Muscle of leg (tissue), 11 donors: ENCODE measurements around the gene SSUH2. TPM values are rescaled to one million over a fixed set of nuclear protein-coding genes. Genes with fewer than 3 reads are reported as not detected.
"Not testable (repeated sequence)": the region's sequence is repeated elsewhere in the genome, so short reads cannot be mapped to it uniquely, and the experiment has no call there.

Experiments
- DNase-seq: peaks from one replicate; pipeline ENCODE4 v3.0.0; 2013
- H3K27ac ChIP-seq: one replicate; pipeline ENCODE4 v1.5.1; 2013; ENCODE audit warnings: mild to moderate bottlenecking, low read length, control low read depth
- H3K27me3 ChIP-seq: one replicate; pipeline ENCODE4 v1.6.1; 2013; ENCODE audit warnings: low read length; ENCODE audit not compliant: control insufficient read depth, insufficient read depth
- H3K36me3 ChIP-seq: one replicate; pipeline ENCODE4 v1.6.1; 2013; ENCODE audit warnings: low read length; ENCODE audit not compliant: control insufficient read depth, insufficient read depth
- H3K4me1 ChIP-seq: one replicate; pipeline ENCODE4 v1.6.1; 2013; ENCODE audit warnings: low read length; ENCODE audit not compliant: control insufficient read depth, insufficient read depth
- H3K4me3 ChIP-seq: one replicate; pipeline ENCODE4 v1.5.1; 2013; ENCODE audit warnings: low read length, control low read depth
- H3K9me3 ChIP-seq: replicated peaks from 2 replicates; pipeline ENCODE4 v1.6.1; 2013; ENCODE audit warnings: low read depth, low read length; ENCODE audit not compliant: control insufficient read depth
- WGBS: methylation state at CpG from one replicate; pipeline ENCODE4 v1.1.5; 2013; ENCODE audit warnings: missing lambda C conversion rate; ENCODE audit not compliant: insufficient coverage; 5-methylcytosine and 5-hydroxymethylcytosine counted together
- polyA plus RNA-seq, 8 donors: library from polyadenylated mRNA; unstranded; fragments of 120-200 nt; gene quantifications; one replicate each; pipeline versions ENCODE4 v1.2.1 to v1.2.3, GENCODE V29; 2013; ENCODE audit warnings: inconsistent platforms in 1 of 8, low replicate concordance in 1 of 8; ENCODE audit not compliant: insufficient read length in 8 of 8, insufficient read depth in 1 of 8
- total RNA-seq: library from RNA; stranded (reverse); fragments of 120-200 nt; gene quantifications from one replicate; pipeline ENCODE4 v1.2.4, GENCODE V29; 2013

SSUH2 gene
- total and polyA plus RNA-seq, 9 donors, result 1.1 to 3.4 (median 2.2) TPM

DNA sequence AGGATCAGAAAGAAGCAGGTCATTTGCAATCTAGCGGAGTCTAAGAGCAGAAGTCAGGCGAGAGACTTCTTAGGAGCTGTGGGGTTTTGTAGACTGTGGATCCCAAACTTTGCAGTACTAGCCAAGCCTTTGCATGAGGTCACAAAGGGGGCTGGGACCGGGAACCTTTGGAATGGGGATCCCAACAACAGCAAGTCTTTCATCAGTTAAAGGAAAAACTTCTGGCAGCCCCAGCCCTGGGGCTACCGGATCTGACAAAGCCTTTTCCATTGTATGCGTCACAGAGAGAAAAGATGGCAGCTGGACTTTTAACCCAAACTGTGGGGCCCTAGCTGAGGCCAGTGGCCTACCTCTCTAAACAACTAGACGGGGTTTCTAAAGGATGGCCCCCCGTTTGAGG is 31.0 kb upstream of the SSUH2 start:
- not testable (repeated sequence) for H3K4me1 ChIP-seq, H3K27ac ChIP-seq, H3K36me3 ChIP-seq, DNase-seq, H3K4me3 ChIP-seq, H3K9me3 ChIP-seq
- H3K27me3 ChIP-seq, result peaks cover 12% of the 10 kb centered on the region
- 80% methylated on average over 5 of the region's 7 CpGs for WGBS

DNA sequence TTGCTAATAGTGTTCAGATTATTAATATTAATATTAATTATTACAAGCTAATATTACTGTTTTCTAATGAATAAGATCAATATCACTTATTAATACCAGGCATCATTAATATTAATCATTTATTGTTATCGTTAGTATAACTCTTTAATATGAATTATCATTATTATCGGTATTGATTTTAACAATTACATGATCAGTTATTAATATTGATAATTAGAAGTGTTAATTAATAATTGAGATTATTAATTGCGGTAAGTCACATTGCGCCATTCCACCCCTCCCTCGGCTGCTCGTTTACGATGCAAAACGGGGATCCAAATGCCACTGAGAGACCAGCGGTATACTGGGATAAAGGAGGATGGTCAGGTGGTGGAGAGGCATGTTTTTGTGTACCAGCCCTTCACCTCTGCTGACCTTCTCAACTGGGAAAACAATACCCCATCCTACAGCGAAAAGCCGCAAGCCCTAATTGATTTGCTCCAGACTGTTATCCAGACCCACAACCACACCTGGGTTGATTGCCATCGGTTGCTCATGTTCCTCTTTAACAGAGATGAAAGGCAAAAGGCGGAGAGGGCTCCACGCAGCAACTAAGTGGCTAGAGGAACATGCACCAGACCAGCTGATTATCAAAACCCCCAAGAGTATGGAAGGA is 28.6 kb upstream of the SSUH2 start:
- no peak overlapping the region for H3K27ac ChIP-seq
- no peaks in the 10 kb centered on the region for H3K4me1 ChIP-seq
- H3K36me3 ChIP-seq, result no peaks in the 10 kb centered on the region
- no peaks in the 10 kb centered on the region for H3K27me3 ChIP-seq
- DNase-seq, result no peak
- H3K9me3 ChIP-seq, result no peaks in the 10 kb centered on the region
- H3K4me3 ChIP-seq, result no peak overlapping the region
- whole genome bisulfite sequencing, result 82% methylated on average over 5 of the region's 14 CpGs

DNA sequence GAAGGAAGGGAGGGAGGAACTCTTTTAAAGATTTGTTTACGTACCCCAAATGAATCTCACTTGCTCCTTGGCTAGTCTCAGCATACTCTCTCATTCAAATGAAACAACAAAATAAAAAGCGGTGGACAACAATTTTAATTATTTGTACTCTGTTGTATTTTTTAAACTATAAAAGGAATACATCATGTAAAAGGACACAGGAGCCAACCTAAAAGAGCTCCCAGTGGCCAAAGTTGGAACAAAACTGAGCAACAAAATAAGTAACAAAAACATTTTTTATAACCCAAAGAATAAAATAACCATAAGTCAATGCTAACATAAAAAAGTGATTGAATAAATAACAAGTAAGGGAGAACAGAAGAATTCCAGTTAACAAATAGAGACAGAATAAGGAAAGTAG is 24.4 kb upstream of the SSUH2 start:
- DNase-seq, result no peak
- H3K27me3 ChIP-seq, result no peaks in the 10 kb centered on the region
- no CpG with 5 or more reads among the region's 2 CpGs for WGBS
- H3K4me1 ChIP-seq, result peaks cover 3% of the 10 kb centered on the region
- no peak overlapping the region for H3K27ac ChIP-seq
- H3K4me3 ChIP-seq, result no peak overlapping the region
- H3K9me3 ChIP-seq, result no peaks in the 10 kb centered on the region
- no peaks in the 10 kb centered on the region for H3K36me3 ChIP-seq

DNA sequence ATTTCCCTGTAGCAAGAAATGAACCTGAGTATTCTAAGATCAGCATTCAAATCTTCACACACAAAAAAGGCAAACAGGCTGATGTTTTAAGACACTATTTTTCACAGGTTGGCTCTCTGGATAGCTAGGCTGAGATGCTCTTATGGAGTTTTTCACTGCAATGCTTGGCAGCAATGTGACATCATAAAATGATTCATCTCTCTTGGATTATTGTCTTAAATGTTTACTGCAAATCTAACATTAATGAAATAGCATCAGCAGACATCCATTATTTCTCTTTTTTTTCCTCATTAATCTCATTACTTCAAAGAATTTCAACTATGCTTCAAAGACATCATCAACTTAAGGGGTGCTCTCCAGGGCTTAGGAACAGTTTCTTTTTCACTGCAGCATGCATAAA is 23.6 kb upstream of the SSUH2 start:
- no peak overlapping the region for H3K4me3 ChIP-seq
- H3K27me3 ChIP-seq, result no peaks in the 10 kb centered on the region

DNA sequence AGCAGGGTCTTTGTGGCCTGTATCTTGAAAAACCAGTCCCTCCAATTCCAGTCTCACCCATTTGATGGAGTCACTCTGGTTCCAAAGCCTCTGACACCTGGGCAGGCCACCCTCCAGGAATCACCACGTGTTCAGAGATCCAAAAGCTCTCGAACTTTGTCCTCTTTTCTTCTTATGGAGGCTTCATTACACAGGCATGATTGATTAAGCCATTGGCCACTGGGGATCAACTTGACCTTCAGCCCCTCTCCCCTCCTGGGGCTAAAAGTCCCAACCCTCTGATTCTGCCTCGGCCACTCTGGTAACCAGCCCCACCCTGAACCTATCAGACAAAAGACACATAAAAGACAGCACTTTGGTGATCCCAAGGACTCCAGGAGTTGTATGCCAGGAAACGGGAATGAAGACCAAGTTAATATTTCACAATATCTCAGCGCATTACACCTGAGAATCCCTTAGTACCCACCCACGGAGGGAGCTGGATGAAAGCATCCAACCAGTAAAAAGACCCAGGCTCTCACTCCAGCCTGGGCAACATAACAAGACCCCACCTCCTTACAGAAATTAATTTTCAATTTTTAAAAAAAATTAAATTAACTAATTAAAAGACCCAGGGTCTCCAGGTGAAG is 23.0 kb upstream of the SSUH2 start:
- Histone ChIP-seq H3K27me3 (no peaks in the 10 kb centered on the region), H3K9me3 (no peaks in the 10 kb centered on the region), H3K4me3 (no peak overlapping the region), H3K27ac (no peak overlapping the region), H3K4me1 (peaks cover 8% of the 10 kb centered on the region), H3K36me3 (no peaks in the 10 kb centered on the region)
- no peak for DNase-seq
- 80% methylated on average over 4 of the region's 6 CpGs for WGBS

More for the DNA sequence above, 23.6 kb upstream of the SSUH2 start:
- Histone ChIP-seq H3K36me3 (no peaks in the 10 kb centered on the region), H3K9me3 (no peaks in the 10 kb centered on the region), H3K4me1 (peaks cover 4% of the 10 kb centered on the region), H3K27ac (no peak overlapping the region)
- no peak for DNase-seq

DNA sequence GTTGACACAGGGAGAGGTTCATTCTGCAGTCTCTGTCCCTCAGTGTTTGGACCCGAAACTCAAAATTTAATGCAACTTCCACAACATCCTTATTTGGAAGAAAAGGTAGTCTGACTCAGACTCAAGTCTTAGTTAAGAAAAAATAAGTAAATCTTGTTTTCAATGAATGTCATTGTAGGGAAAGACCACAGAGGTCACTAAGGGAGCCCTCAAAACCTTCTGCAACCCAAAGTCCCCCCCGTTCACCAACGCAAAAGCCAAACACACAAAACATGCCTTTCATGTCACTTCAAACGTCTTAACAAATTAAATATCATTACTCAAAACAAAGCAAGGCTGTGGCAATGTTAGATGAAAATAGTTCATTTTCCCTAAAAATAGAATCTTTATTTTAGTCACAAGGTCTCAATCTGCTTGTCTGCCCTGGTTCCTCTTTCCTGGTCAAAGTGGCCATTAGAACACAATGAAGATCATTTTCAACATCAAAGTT is 20.9 kb upstream of the SSUH2 start:
- WGBS, result no CpG with 5 or more reads among the region's 4 CpGs
- no peaks in the 10 kb centered on the region for H3K27me3 ChIP-seq
- no peak for DNase-seq
- H3K4me3 ChIP-seq, result no peak overlapping the region
- no peak overlapping the region for H3K27ac ChIP-seq
- peaks cover 13% of the 10 kb centered on the region for H3K4me1 ChIP-seq
- no peaks in the 10 kb centered on the region for H3K36me3 ChIP-seq
- H3K9me3 ChIP-seq, result no peaks in the 10 kb centered on the region

DNA sequence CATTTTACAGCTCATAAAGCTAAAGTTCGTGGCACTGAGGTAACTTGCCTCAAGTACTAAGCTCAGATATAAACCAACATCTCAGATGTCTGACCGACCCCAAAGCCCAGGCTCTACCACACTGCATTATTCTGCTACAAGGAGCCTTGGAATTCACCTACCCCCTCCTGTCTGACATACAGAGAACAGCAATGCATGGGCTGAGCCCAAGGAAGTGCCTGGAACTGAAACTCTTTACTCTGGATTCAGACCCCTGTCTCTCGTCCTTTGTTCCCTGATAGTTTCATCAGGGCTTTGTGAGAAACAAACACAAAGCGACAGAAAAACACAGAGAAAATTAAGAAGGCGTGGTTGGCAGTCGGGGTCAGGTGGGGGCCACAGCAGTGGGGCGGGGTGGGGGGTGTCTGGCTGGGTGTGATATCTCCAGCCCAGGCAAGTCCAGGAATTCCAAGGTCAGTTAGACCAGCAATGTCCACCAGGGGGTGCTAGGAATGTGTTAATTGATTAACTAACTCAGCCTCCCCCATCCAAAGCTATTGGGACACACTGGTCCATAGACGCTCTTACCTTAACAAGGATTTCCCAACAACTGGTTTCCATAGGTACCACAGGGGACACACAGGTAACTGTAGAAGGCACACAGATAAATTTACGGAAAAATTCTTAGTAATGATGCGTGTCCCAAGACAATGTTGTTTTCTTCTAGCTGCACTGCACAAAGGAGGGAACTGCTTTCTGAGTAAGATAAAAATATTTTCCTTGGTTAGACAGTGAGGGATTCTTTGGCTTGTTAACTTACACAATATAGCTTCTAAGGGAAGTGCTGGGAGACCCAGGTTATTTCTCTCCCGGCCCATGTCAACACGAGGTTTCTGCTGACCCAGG is 18.8 kb upstream of the SSUH2 start:
- peak; percentile 60 for DNase-seq
- no peaks in the 10 kb centered on the region for H3K36me3 ChIP-seq
- no peak overlapping the region for H3K27ac ChIP-seq
- H3K27me3 ChIP-seq, result no peaks in the 10 kb centered on the region
- WGBS, result 55% methylated on average over 8 of the region's 12 CpGs
- no peak overlapping the region for H3K4me3 ChIP-seq
- peaks cover 31% of the 10 kb centered on the region for H3K4me1 ChIP-seq
- no peaks in the 10 kb centered on the region for H3K9me3 ChIP-seq

DNA sequence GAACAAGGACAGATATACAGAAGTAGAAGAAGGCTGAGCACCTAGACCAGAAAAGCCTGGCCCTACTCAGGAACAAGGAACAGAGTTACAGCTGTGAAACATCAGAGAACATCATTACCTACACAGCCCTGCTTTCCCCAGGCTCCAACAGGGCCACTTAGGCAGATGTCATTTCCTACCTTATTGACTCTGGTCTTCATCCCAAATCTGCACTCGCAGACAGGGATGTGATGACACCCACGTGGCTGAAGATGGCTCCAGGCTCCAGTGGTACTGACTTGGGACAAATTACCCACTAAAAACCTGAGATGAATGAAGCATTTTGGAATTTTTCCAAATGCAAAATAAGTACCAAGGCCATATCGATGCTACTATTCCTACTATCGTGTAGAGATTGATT is 18.0 kb upstream of the SSUH2 start:
- Histone ChIP-seq H3K27me3 (no peaks in the 10 kb centered on the region), H3K36me3 (no peaks in the 10 kb centered on the region), H3K4me3 (no peak overlapping the region), H3K9me3 (no peaks in the 10 kb centered on the region), H3K4me1 (peaks cover 39% of the 10 kb centered on the region), H3K27ac (no peak overlapping the region)
- no peak for DNase-seq
- 100% methylated on average over 2 of the region's 4 CpGs for WGBS

DNA sequence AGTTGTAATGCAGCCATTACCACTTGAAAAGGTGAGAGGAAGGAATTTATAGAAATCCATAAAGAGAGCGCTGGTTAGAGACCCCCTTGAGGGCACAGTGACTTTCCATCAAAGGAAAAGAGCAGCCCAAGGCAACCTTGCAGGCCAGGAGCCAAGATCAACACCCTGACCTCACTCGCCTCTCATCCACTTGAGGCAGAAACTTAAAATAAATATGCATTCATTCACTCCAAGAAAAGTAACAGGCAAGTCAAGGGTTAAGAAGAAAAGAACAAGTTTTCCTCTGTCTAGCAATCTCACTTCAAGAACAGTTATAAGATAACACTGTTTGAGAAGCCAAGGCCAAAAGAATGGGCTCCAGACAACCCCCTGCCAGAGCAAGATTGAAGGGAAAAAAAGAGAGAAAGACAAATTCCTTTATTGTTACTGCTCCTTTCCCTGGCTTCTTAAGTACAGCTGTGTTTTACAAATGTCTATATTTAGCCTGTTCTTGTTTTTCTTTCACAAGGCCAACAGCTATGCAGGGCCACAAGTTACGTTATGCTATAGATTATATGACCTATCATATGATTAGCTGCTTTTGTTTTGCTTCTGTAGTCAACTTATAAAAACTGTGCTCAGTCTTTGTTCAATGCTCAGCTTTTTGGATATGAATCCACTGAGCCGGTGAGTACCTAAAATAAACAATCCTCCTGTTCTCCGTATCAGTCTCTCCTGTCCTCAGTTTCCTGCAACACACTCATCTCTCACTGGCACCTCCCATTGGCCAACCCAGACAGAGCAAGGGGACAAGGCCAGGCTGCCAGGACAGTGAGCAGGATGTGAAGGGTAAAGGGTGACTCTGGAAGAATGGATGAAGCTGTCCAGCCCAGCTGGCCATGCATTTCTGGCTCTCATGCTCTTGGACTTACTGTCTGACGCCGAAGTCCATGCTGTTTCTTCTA is 15.8 kb upstream of the SSUH2 start:
- DNase-seq, result peak; percentile 63
- WGBS, result 65% methylated on average over 3 of the region's 7 CpGs
- Histone ChIP-seq H3K27me3 (no peaks in the 10 kb centered on the region), H3K4me3 (no peak overlapping the region), H3K27ac (peak overlapping the region; percentile 57), H3K36me3 (no peaks in the 10 kb centered on the region), H3K9me3 (no peaks in the 10 kb centered on the region), H3K4me1 (peaks cover 38% of the 10 kb centered on the region)
